Colonic mucosa (tissue), 4 donors: ENCODE measurements around the gene CUX1. TPM values are rescaled to one million over a fixed set of nuclear protein-coding genes. Genes with fewer than 3 reads are reported as not detected.

Experiments used
- DNase-seq: peaks from one replicate; pipeline ENCODE4 v3.0.0-alpha.2; 2020
- H3K27ac ChIP-seq: fragments of 200-600 bp; one replicate; pipeline ENCODE4 v1.8.0; 2021
- H3K27me3 ChIP-seq: fragments of 200-600 bp; one replicate; pipeline ENCODE4 v1.8.0; 2021
- H3K36me3 ChIP-seq: fragments of 200-600 bp; one replicate; pipeline ENCODE4 v1.8.0; 2021
- H3K4me1 ChIP-seq: fragments of 200-600 bp; one replicate; pipeline ENCODE4 v1.8.0; 2021; ENCODE audit warnings: mild to moderate bottlenecking
- H3K4me3 ChIP-seq: fragments of 200-600 bp; one replicate; pipeline ENCODE4 v1.8.0; 2021
- H3K9ac ChIP-seq, 2 donors: one replicate each; pipeline ENCODE4 v1.7.0; 2013; ENCODE audit warnings: control low read depth in 2 of 2, low read depth in 2 of 2, low read length in 2 of 2
- H3K9me3 ChIP-seq: fragments of 200-600 bp; one replicate; pipeline ENCODE4 v1.8.0; 2021
- intact Hi-C: fragments of 100-400 bp; cut with DNase I; formaldehyde crosslinking; loops from one replicate; pipeline ENCODE4 v1.14.1; 2022
- total RNA-seq, 2 donors: library from RNA; stranded (reverse); fragmentation: NEBNext Ultra II Directional in 1 of 2; extraction: Animal tissue kit (Norgen Biotek cat#: 25700) in 1 of 2; gene quantifications; one replicate each; pipeline ENCODE4 v1.2.1, GENCODE V29; 2021
- TF ChIP-seq, protein P1 (sequence below): fragments of 200-600 bp; IDR thresholded peaks from one replicate; pipeline ENCODE4 v1.8.0; 2022; ENCODE audit warnings: antibody characterized with exemption, mild to moderate bottlenecking
- donor health status: healthy.
- donor health status: DM: no; HTN: no; CAD: no.
- donor health status: DM: no; HTN: no; CAD: no.

The CUX1 gene
- total RNA-seq, 2 donors from 2014 or later = 68.5 to 97.5 TPM

DNA sequence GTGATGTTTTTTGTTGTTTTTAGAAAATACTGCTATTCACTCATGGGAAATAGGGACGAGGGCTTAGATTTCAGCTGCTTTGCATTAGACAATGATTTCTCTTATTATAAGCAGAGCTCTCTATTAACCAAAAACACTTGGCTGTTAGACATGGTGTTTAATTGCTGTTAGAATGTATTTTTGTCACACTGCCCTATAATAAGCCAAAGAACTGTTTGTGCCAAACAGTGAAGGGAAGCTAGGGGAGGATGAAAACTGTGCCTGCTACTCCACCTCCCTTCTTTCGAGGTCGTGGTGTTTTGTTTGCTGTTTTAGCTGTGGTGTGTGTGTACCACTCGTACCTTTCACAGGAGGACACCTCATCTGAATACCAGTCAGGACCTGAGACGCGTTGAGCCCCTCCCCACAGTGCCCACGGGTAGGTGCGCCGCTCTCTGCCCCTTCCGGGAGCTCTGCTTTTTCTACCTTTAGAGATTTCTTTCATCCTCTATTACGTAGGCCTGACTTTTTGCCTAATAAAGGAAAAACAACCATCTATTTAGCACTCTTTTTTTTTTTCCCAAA lies 57.9 kb downstream of the CUX1 start:
- no peak for DNase-seq
- no peaks in the 10 kb centered on the region for H3K36me3 ChIP-seq
- no peaks in the 10 kb centered on the region for H3K27me3 ChIP-seq
- H3K4me3 ChIP-seq = no peak overlapping the region
- intact Hi-C loops = no loop called here
- H3K9ac ChIP-seq = no peak overlapping the region
- TF ChIP-seq, protein P1, sequence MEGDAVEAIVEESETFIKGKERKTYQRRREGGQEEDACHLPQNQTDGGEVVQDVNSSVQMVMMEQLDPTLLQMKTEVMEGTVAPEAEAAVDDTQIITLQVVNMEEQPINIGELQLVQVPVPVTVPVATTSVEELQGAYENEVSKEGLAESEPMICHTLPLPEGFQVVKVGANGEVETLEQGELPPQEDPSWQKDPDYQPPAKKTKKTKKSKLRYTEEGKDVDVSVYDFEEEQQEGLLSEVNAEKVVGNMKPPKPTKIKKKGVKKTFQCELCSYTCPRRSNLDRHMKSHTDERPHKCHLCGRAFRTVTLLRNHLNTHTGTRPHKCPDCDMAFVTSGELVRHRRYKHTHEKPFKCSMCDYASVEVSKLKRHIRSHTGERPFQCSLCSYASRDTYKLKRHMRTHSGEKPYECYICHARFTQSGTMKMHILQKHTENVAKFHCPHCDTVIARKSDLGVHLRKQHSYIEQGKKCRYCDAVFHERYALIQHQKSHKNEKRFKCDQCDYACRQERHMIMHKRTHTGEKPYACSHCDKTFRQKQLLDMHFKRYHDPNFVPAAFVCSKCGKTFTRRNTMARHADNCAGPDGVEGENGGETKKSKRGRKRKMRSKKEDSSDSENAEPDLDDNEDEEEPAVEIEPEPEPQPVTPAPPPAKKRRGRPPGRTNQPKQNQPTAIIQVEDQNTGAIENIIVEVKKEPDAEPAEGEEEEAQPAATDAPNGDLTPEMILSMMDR = no peak
- H3K4me1 ChIP-seq = peaks cover 7% of the 10 kb centered on the region
- H3K9me3 ChIP-seq = no peaks in the 10 kb centered on the region
- H3K27ac ChIP-seq = no peak overlapping the region

DNA sequence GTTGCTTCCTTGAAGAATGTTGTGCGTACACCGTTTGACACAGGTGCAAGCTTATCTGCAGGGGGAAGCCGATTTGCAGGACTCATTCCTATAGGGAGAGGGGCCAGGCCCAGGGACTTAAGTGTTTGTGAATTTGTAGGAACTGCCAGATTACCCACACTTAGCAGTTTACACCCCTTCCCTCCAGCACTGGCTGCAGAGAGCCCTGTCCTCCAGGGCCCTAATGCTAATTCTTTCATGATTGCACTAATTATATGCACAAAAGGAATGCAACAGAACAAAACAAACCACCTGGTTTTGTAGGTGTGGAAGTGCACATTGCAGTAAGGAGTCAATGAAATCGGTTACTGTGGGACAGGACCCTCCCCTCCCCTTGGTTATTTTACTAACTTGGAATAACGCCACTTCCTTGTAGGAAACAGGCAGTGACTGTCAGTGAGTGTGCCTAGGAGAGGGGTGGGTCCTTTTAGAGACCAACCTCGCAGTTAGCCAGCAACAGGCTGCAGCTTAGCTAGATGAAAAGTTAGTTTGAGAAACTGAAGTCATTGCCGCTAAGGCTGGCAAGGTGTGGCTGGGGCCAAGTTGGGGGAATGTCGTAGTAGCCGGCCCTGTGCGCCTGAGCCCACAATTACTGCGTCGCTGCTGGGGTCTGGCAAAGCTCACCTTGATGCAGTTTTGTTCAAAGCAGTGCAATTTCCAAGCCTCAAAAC lies 60.6 kb downstream of the CUX1 start:
- Histone ChIP-seq H3K4me1 (peaks cover 19% of the 10 kb centered on the region), H3K9me3 (no peaks in the 10 kb centered on the region), H3K27ac (peak overlapping the region; percentile 37), H3K27me3 (no peaks in the 10 kb centered on the region), H3K36me3 (no peaks in the 10 kb centered on the region), H3K4me3 (no peak overlapping the region), H3K9ac (no peak overlapping the region)
- TF ChIP-seq, protein P1 = no peak
- intact Hi-C loops = no loop called here
- DNase-seq = peak; percentile 69

DNA sequence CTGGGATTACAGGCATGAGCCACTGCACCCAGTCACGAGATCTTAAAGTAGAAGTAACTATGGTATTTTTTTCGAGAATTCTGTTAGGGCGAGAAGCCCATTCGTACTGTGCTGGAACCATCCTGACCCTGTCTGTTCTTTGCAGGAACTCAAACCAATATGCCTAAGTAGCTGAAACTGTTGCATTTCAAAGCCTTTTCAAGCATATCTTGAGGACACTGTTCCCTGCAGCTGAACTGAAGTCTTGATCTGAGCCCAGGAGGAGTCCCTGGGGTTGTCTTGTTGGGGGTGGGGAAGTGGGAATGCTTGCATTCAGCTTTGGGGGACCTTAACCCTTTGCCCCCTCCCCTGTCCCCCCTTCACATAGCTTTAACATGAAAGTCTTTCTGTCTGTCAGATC lies 61.5 kb downstream of the CUX1 start:
- DNase-seq = no peak
- H3K27ac ChIP-seq = no peak overlapping the region
- H3K27me3 ChIP-seq = no peaks in the 10 kb centered on the region
- H3K9ac ChIP-seq = no peak overlapping the region
- no peaks in the 10 kb centered on the region for H3K9me3 ChIP-seq
- no peak overlapping the region for H3K4me3 ChIP-seq
- H3K36me3 ChIP-seq = no peaks in the 10 kb centered on the region
- TF ChIP-seq, protein P1 = no peak
- H3K4me1 ChIP-seq = peaks cover 25% of the 10 kb centered on the region
- intact Hi-C loops = no loop called here

DNA sequence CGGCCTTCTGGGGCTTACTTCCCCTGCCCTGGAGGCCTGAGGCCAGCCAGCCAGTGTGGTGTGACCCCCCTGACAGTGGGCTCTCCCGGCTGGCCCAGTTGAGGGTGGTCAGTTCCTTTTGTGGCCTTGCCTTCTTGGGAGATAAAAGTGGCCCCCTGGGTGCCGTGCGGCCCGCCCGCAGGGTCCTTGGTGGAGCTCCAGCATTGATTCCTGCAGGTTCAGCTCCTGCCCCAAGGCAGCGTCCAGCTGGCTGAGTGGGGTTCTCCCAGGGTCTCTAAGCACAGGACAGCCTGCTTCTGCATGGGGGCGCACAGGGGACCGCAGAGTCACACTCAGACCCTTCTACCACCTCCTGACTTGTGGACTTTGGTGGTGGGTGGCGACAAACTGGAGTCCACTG lies 62.1 kb downstream of the CUX1 start:
- no peaks in the 10 kb centered on the region for H3K36me3 ChIP-seq
- H3K27ac ChIP-seq = no peak overlapping the region
- intact Hi-C loops = no loop called here
- H3K27me3 ChIP-seq = no peaks in the 10 kb centered on the region
- H3K4me3 ChIP-seq = no peak overlapping the region
- no peak overlapping the region for H3K9ac ChIP-seq
- H3K4me1 ChIP-seq = peaks cover 30% of the 10 kb centered on the region
- H3K9me3 ChIP-seq = no peaks in the 10 kb centered on the region
- DNase-seq = no peak
- TF ChIP-seq, protein P1 = no peak

DNA sequence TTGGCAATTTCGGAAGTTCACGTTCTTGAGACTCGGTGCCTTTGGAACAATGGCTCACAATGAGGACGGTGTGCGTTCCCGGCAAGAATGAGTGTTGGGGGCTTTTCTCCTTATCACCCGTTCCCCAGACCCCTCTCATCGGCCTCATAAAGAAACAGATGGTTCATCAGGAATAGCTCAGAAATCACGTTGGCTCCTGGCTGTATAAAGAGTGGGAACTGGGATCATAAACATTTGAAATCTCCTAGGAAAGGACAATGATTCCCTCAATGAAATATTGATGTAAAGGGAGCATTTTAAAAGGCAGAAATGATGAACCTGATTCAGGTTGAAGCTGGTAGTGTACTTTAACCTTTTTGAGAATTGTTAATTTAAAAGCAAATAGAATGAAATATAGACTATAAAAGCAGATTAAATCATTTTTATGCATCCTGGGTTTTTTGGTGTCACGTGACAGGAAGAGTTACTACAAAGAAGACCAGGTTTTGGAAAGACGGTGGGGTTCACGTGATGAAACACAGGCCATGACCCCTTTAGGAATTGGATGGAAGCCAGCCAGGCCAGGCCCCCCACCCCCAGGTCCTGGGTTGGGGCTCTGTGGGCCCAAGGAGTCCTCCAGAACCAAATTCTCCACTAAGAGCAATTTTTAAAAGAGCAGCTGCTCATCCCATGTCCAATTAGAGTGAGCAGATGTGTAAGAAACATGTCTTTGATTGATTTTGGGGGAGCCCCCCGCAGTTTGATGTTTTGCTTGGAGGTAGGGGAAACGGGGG lies 63.0 kb downstream of the CUX1 start:
- H3K4me1 ChIP-seq = peaks cover 30% of the 10 kb centered on the region
- H3K4me3 ChIP-seq = no peak overlapping the region
- H3K9ac ChIP-seq = no peak overlapping the region
- H3K36me3 ChIP-seq = no peaks in the 10 kb centered on the region
- intact Hi-C loops = no loop called here
- TF ChIP-seq, protein P1 = no peak
- no peak for DNase-seq
- H3K9me3 ChIP-seq = no peaks in the 10 kb centered on the region
- peak overlapping the region; percentile 80 for H3K27ac ChIP-seq
- no peaks in the 10 kb centered on the region for H3K27me3 ChIP-seq
